ENCODE measurements around the gene KLHL18.
"Not testable (repeated sequence)": the region's sequence is repeated elsewhere in the genome, so short reads cannot be mapped to it uniquely, and the experiment has no call there.

KLHL18 gene

DNA sequence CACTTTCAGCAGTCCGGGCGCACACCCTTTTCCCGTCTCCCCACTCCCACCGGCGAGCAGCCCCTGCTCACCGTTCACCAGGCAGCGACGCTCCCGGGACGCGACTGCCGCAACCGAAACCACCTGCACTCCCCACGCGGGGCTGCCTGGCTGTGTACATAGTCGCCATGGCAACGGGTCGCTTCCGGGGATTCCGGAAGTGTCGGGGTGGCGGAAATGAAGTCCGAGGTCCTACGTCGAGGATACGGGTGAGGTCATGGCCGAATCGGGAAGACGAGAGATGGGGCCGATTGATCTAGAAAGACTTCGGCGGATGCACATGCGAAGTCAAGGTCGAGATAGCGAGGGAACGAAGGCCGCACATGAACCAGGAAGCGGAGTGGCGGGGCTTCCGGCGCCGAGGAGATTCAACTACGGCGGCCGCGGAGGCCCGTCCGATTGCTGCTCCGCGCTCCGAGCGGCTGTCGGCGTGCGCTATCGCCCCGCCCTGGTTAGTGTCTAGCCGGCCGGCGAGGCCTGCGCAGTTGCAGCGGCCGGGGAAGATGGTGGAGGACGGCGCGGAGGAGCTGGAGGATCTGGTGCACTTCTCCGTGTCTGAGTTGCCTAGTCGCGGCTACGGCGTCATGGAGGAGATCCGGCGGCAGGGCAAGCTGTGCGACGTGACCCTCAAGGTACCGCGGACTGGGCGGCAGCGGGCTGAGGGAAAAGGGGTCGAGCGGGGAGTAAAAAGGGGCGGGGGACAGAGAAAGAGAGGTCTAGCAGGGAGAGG is at the start of gene KLHL18, which contains the start of gene KIF9:
Gene KLHL18, plus strand, starts transcription at position 521 of the 769 bp plus-strand sequence. Its CDS starts 22 bp downstream, at position 543.
Gene KIF9, minus strand, starts transcription at position 376 of the 769 bp plus-strand sequence. CDS start 5,425 bp downstream, outside the sequence.
- in situ Hi-C loops (cut with MboI; ENCODE audit: low sequenced_read_pairs), result no loop called here

- in situ Hi-C loops (cut with MboI; ENCODE audit: low sequenced_read_pairs), result no loop called here
Measured at GRCh38 chr3:47238017-47238416, 44.7 kb upstream of the KLHL18 start.

GRCh38 chr3:47239929-47240328 is 42.8 kb upstream of the KLHL18 start:
- in situ Hi-C loops (cut with MboI; ENCODE audit: low sequenced_read_pairs), result no loop called here

- in situ Hi-C loops (cut with MboI; ENCODE audit: low sequenced_read_pairs), result no loop called here
Measured at GRCh38 chr3:47243419-47244147, 39.2 kb upstream of the KLHL18 start.

DNA sequence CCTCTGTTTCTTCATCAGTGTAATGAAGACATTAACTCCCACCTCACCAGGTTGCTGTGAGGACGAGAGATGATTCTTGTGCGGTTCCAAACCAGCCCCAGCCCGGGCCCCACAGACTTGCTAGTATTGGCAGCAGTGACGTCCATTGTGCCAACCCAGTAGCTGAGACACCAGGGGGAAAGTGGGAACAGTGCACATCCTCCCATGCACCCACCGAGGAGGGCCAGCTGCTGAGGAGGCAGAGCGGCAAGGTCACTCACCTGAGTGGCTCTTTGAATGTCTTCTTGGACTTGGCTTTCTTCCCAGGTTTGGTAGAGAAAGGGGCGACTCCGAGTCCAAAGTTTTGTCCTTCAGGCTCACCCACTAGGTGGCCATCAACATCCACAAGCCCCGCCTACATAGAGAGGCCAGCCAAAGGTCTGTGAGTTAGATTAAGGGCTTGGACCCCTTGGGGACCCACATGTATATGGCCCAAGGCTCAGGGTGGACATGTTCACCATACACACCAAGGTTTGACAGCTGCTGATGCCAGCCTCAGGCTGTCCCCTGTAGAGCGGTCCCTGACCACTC is 38.1 kb upstream of the KLHL18 start:
- in situ Hi-C loops (cut with MboI; ENCODE audit: low sequenced_read_pairs), result no loop called here

GRCh38 chr3:47245271-47245670 is 37.5 kb upstream of the KLHL18 start:
- in situ Hi-C loops (cut with MboI; ENCODE audit: low sequenced_read_pairs), result no loop called here

- in situ Hi-C loops (cut with MboI; ENCODE audit: low sequenced_read_pairs), result no loop called here
Measured at GRCh38 chr3:47247131-47248064, 35.3 kb upstream of the KLHL18 start.

GRCh38 chr3:47250309-47251060 is 32.3 kb upstream of the KLHL18 start:
- in situ Hi-C loops (cut with MboI; ENCODE audit: low sequenced_read_pairs), result no loop called here

DNA sequence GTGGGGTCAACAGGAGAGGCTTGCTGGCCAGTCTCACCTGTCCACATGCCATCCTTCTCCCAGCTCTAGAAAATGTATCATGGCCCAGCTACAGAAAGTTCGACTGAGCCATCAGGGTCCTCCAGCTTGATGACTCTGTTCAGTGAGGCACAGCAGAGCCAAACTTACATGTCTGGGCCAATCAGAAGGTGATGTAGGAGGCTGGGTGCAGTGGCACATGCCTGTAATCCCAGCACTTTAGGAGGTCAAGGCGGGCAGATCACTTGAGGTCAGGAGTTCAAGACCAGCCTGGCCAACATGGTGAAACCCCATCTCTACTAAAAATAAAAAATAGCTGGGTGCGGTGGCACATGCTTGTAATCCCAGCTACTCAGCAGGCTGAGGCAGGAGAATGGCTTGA is 31.7 kb upstream of the KLHL18 start:
- in situ Hi-C loops (cut with MboI; ENCODE audit: low sequenced_read_pairs), result not testable (repeated sequence)

- in situ Hi-C loops (cut with MboI; ENCODE audit: low sequenced_read_pairs), result no loop called here
Measured at GRCh38 chr3:47251689-47252088, 31.1 kb upstream of the KLHL18 start.

DNA sequence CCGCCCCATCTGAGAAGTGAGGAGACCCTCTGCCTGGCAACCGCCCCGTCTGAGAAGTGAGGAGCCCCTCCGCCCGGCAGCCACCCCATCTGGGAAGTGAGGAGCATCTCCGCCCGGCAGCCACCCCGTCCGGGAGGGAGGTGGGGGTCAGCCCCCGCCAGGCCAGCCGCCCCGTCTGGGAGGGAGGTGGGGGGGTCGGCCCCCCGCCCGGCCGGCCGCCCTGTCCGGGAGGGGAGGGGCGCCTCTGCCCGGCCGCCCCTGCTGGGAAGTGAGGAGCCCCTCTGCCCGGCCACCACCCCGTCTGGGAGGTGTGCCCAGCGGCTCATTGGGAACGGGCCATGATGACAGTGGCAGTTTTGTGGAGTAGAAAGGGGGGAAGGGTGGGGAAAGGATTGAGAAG is 26.4 kb upstream of the KLHL18 start:
- in situ Hi-C loops (cut with MboI; ENCODE audit: low sequenced_read_pairs), result not testable (repeated sequence)

DNA sequence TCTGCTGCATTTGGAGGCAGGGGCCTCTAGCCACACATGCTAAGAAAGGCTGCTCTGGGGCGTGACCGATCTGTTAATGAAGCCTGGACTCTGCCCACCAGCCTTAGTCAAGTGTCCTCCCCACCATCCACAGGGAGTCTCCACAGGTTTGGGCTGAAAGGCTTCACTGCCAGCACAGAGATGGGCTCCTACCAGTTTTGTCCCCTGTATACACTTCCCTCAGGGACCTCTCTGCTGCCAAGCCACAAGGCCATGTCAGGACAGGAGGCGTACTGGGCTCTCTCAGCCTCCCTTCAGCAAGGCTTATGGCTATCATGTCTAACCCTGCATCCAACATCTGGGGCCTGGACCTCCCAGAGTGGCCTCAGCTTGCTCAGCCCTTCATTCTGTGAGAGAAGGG is 23.6 kb upstream of the KLHL18 start:
- in situ Hi-C loops (cut with MboI; ENCODE audit: low sequenced_read_pairs), result no loop called here

- in situ Hi-C loops (cut with MboI; ENCODE audit: low sequenced_read_pairs), result no loop called here
Measured at GRCh38 chr3:47260605-47261004, 22.1 kb upstream of the KLHL18 start.

DNA sequence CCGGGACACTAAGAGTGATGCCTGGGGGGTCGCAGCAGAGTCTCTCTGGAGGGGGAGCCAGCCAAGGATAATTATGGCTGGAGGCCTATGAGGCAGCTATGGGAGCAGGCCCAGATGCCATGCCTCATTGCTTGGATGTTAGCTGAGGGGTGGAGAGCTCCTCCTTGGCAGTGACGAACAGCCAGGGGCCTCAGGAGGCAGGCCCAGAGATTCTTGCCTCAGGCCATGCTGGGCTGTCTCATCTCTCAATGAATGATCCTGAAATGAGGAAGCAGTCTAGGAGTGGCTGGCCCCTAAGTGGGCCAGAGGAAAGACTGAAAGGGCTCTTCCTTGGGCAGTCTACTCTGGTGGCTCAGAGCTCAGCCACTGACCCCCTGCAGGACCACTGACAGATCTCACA is 21.4 kb upstream of the KLHL18 start:
- in situ Hi-C loops (cut with MboI; ENCODE audit: low sequenced_read_pairs), result no loop called here

DNA sequence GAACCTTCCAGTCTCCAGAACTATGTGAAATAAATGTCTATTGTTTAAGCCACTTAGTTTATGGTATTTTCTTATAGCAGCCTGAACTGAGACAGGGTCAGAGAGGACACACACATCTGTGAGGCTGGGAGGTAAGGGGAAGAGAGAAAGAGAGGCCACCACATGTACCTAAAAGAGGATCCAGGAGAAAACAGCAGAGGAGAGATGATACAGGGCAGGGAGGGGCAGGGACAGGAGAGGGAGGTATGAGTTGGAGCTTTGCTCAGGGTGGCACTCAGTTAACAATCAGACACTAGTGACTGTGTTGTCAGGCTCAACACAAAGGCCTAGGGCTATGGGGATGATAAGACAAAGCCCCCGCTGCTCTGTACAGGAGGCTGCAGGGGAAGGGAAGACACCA is 17.7 kb upstream of the KLHL18 start:
- in situ Hi-C loops (cut with MboI; ENCODE audit: low sequenced_read_pairs), result no loop called here

- in situ Hi-C loops (cut with MboI; ENCODE audit: low sequenced_read_pairs), result no loop called here
Measured at GRCh38 chr3:47265725-47266428, 16.9 kb upstream of the KLHL18 start.

GRCh38 chr3:47266709-47267489 is 15.8 kb upstream of the KLHL18 start:
- in situ Hi-C loops (cut with MboI; ENCODE audit: low sequenced_read_pairs), result no loop called here

- in situ Hi-C loops (cut with MboI; ENCODE audit: low sequenced_read_pairs), result no loop called here
Measured at GRCh38 chr3:47267490-47267824, 15.3 kb upstream of the KLHL18 start.

DNA sequence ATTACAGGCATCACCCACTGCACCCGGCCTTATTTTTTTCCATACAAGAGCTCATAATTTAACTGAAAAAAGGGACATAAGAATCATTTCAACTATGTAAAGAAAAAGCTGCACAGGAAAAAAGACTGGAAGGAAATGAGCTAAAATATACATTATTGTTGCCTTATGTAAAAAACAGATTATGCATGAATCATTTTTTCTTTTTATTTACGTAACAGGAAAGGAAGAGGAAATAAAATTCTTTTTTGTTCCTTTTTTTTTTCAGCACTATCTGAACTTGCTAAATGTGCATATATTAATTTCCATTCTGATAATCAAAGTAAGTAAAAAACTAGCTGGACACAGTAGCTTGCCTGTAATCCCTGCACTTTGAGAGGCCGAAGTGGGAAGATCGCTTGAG is 12.2 kb upstream of the KLHL18 start:
- in situ Hi-C loops (cut with MboI; ENCODE audit: low sequenced_read_pairs), result no loop called here

Data from HL-60/S4 treated with phorbol 12-myristate 13-acetate at 8.2 ng/mL for 4 days and 3 days (cell line).